Colon (tissue), 2 donors: ENCODE results near the gene RNF8.

ENCODE experiments used
- FAIRE-seq: peaks from 2 replicates; lab custom pipeline; 2012; peaks lifted over from hg19 to GRCh38; lab: Jason Lieb, UNC
- donor health status: control.
- donor health status: control.

The RNF8 gene

DNA sequence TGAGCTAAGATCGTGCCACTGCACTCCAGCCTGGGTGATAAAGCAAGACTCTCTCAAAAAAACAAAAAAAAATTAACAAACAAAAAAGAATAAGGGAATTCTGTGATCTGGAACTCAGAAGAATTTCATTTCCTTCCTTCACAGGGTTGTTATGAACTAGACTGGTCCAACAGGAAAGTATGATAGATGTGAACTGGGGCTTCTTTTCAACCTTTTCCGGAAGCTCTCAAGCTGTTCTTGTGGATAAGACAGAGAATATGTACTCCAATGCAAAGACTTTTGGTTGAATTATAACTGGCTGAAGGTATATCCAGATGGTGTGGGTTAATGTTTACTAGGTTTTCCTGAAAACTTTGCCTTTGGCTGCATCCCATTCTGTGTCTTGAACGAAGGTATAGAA is 5.3 kb downstream of the RNF8 start:
- no peak for FAIRE-seq

DNA sequence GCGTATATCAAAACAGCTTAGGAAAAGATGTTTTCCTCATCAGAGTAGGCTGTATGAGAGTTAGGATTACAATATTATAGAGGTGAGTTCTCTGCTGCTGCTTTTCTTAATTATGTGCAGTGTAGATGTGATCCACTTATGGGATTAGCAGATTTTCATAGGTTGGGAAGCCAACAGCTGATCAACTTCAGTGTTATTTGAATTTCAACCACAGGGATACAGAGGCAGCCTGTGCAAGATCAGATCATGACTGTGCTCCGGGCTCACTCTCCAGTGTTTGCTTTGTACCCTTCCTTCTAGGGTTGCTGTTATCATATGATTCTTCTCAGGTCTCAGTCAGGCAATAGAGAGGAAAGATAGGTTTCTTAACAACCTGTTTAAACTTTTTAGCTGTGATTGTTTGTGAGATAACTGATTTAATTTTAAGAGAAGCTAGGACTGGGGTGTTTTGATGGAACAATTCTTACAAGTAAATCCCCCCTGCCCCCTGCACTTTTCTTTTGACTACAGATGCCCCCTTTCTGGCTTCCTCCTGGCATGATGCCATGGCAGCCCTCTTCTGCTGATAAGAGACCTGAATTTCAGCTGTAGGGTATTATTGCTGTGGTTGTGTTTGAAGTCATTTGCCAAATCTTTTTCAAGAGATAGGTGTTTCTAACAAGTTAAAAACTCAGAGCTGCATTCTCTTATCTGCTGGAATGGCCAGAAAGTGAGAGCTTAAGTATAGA is 8.5 kb downstream of the RNF8 start:
- no peak for FAIRE-seq

DNA sequence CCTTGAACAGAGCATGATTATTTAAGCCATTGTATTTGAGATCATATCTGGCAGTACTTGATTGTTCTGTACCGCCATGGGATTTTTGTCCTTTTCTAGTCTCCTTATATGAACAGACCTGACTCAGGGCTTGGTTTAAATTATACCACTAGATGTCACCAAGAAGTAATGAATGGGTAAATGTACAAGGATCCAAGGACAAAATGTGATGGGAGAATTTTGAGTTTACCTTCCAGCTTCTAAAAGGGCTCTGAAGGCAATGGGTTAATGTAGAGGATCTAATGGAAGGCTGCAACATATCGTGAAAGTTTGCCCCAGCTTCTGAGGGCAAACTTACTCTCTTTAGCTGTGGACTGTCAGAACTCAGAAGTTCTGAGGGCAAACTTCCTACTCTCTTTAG is 12.0 kb downstream of the RNF8 start:
- FAIRE-seq, result no peak

DNA sequence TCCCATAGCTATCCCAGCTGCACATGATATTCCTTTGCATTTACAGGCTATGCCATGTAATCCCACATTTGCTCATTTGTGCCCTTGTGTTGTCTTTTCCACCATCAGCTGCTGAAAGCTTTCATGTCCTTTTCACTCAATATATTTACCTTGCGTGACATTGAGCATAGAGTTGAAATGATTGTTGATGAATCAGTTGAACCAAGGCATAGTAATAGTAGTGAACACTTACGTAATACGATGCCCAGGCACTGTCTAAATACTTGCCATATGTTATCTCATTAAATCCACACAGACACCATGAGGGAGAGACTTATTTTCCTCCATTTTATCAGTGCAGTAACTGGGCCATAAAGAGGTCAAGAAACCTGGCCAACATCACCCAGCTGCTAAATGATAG is 13.1 kb downstream of the RNF8 start:
- no peak for FAIRE-seq

DNA sequence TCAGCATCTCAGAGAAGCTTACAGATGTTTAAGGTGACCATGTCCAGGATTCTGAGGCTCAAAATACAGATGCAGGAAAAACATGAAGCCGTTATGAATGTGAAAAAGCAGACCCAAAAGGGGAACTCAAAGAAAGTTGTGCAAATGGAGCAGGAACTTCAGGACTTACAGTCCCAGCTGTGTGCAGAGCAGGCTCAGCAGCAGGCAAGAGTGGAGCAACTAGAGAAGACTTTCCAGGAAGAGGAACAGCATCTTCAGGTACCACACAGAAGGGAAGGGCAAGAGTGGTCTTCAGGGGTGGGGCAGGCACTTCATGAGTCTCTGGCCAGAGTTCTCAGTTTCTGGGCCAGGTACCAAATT is 15.2 kb downstream of the RNF8 start:
- FAIRE-seq, result no peak

DNA sequence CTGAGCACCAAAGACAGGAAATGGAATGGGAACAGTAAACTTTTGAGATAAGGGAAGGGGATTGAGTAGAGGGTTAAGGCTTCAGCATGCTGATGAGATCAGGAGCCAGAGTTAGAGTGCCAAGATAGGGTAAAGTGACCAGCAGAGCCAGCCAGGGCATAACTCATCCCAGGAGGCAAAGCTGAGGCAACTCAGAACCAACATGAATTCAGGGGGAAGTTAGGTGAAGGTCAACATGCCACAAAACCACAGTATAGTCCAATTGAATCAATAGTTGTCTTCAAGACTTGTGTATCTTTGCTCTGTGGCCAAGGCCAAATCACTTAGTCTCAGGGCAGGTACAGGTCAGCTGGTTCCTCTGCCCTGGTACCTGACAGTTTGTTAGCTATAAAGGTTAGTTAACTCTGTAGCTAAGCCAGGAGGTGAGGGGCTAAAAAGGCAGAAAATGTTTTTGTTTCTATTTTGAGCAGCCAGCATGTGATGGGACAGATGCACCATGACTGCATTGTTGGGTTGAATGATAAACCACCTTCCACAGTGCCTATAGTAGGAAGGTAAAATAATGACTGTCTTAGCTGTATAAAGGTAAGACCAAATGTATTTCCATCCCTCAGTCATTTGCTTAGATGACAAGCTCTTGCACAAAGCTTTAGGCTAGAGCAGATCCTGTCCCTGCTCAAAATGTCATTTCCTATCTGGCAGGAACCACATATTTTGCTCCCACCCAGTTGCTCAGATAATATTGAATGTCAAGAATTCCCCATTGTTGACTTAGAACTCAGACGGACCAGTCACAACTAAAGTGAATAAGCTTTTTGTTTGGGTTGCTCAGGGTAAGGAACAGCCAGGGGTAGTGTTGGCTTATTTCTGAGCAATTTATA is 15.8 kb downstream of the RNF8 start:
- FAIRE-seq, result no peak

DNA sequence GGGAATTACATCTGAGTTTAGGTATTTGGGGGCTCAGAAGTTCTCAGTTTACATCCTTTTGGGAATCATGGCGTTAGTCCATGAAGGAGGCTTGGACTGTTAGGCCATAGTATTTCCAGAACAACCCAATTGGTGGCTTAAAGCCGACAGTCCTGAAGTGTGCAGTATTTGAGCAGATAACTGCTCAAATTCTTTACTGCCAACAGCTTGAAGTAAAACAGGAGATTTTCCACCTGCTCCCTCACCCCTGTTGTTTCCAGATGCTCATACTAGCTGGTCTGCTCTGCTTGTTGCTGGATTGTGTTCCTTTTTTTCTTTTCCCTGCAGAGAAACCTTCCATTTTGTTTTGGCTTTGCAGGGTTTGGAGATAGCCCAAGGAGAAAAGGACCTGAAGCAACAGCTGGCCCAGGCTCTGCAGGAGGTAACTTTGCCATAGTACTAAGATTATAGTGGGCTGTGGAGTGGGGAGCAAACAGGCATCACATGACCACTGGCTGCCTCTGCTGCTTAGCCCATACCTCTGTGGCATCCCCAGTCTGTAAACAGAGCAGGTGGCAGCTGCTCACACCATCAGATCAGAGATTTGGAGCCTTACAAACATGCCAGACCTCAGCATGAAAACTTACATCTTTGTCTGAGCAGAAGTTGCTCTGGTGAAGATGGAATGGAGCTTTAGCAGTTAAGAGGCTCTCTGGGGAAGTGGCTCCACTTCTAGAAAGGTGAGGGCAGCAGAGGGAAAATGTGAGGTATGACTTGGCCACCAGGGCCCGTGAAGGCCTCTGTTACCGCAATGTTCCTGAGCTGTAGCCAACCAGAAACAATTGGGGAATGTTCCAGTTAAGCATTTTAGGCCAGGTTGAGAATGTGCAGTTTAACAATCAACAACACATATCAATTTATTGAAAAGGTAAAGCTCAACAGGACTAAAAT is 17.6 kb downstream of the RNF8 start:
- FAIRE-seq, result no peak

DNA sequence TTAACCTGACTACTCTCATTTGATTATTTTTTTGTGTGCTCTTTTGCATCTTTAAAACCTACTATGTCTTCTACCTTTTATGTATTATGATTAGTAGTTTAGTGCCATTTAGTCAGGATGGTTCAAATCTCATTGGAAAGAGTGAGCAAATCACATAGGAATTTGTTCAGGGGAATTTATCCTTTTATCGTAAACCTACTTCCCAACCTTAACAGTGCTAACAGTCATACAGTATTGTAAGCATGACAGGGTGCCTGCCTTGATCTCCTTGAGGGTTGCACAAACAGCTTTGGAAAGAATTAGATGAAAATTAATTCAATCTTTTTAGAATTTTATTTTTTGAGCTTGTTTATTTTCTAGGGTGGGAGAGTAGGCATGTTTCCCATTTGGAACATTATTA is 18.3 kb downstream of the RNF8 start:
- no peak for FAIRE-seq

DNA sequence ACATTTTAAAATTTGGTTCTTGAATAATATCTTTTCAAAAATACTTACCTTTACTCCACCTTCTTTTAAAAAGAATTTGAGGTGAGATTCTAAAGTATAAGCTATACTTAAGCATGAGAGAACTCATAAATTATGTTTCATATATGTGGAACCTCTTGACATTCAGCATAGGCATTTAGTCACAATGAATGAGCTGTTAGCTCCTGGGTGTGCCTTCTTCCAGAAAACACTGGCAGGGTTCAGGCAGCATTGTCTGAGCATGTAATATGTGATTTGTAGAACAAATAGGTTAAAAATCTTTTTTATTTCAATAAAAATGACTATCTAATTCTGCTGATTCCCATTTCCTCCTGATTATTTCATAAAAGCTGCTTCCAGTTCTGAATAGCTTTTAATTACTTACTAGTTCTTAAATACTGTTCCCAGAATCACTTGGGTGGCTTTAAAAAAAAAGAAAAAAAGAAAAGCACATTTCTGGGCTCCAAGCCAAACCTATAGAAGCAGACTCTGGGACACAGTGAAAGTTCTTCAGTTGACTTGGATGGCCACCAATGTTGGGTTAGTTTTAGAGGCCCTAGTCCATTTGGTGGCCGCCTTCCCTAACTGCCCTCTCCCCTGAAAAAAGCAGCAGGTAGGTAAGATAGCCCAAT is 20.2 kb downstream of the RNF8 start:
- no peak for FAIRE-seq

DNA sequence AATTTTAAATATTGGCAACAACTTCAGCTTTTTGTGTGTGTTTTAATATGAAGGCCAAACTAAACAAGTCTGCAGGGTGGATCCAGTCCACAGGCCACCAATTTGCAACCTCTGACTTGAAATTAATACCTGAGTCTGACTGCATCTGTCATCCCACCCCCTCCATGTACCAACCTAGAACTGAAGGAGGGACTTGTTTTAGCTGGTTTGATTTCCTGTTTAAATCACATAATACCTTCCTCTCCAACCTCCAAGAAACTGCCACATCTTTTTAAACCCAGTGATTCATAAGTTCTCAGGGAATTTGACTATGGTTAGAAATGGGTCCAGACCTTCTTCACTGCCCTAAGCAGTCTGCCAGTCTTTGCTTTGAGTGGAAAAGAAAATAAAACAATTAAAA is 21.6 kb downstream of the RNF8 start:
- no peak for FAIRE-seq

DNA sequence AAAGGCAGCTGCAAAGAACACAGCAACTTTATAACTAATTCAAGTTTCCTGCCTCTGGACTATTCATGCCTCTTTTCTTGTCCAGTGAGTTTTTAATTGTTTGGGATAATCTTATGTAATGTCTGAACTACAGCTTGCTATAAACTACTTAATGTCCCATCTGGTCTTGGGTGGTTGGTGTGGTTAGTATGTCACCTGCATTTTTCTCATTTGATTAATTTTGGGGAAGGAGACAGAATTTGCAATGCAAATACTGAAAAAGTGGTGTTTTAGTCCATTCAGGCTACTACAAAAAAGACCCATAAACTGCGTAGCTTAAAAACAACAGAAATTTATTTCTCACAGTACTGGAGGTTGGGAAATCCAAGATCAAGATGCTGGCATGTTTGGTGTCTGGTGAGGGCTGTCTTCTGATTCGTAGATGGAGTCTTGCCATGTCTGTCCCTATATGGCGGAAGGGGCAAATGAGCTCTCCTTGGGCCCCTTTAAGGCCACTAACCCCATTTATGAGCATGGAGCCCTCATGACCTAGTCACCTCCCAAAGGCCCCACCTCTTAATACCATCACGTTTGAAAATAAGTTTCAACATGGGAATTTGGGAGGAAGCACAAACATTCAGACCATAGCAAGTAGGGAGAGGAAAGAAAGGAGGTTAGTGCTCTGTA is 22.4 kb downstream of the RNF8 start:
- FAIRE-seq, result no peak

DNA sequence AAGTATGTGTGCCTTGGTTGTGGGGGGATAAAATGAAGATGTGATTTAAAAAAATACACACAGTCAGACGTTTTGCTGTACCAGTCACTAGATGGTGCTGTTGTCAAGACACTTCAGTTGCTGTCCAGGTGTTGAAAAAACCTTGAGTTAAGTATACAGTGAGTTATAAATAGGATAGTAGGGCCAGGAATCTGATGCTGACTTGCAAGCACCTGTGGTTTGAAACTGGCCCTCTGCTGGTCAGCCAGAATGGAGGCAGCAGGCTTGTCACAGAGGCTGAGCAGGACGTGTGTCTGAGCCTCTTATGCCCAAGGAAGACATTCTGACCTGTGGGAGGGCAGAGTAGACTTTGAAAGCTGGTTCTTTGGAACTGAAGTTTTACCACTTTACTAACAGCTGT is 27.8 kb downstream of the RNF8 start:
- no peak for FAIRE-seq

DNA sequence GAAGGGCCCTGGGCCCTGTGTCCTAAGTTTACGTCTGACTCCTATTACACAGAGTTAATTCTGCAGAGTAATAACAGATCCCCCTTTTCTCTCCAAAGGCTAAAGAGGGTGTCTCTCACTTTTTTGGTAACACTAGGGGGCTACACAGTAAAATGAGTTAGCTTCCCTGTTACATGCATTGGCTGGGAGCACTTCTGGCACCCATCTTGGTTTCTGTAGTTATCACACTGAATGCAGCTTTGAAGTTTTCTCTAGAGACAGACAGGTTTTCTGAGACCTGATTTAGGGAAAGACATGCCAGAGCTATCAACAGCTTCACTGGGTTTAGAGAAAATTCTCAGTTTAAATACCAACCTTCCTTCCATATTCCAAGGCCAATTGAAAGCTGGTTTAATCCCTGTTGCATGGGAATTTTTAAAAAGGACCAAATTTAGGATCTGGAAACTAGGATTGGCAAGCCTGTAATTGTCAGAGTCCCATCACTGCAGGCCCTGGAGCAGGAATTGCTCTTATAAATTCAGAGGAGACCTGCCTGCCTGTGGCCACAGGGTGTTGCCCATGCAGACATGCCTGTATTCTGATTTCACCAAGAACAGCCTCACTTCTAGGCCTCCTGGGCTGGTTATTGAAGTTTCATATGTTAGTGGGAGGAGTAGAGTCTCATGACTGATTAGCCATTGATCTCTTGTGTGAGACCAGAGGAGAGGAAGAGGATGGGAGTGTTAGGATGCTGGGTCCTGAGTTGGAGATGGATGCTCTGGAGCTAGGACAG is 29.4 kb downstream of the RNF8 start:
- FAIRE-seq, result no peak

DNA sequence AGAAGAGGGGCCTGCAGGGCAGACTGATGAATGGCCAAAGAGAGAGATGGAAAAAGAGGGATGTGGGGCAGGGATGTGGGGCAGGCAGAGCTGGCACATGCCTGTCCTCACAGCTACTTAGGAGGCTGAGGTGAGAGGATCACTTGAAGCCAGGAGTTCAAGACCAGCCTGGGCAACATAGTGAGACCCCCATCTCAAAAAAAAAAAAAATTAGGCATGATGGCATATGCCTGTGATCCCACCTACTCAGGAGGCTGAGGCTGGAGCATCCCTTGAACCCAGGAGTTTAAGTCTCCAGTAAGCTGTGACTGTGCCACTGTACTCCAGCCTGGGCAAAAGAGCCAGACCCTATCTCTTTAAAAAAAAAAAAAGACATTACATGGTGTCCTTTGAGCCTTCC is 34.8 kb downstream of the RNF8 start:
- no peak for FAIRE-seq

DNA sequence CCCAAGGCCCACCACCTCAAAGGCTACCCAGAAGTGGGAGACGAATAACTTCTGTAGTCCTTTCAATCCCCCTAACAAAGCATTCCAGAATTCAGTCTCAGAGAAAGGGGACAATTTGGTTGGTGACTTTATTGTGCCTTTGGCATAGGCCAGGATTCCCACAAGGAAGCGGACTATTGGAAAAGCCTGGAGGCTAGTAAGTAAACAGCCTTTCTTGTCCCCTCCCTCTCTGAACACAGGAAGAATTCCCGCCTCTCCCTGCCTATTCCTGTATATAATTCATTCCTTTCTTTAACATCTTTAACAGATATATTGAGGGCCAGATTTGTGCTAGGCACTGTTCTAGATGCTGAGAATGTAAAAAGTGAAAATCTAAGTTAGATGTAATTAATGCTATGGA is 36.1 kb downstream of the RNF8 start:
- no peak for FAIRE-seq

DNA sequence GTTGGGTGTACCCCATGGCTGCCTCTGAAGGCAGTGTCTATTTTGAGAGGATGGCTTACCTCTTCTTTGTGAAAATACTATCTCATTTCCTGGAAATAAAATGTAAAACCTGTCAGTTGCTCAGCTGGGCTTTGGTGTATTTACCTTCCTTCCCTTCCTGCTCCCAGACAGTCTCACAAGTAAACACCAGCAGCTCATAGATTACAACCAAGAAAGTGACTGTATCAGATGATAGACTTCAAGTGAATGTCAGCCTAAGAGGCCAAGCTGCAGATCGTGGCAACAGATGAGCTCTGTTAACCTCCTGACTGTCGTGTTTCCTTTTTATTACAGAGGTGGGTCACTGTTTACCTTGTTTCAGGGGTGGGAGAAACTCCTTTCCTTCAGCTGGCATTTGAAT is 37.3 kb downstream of the RNF8 start:
- no peak for FAIRE-seq

DNA sequence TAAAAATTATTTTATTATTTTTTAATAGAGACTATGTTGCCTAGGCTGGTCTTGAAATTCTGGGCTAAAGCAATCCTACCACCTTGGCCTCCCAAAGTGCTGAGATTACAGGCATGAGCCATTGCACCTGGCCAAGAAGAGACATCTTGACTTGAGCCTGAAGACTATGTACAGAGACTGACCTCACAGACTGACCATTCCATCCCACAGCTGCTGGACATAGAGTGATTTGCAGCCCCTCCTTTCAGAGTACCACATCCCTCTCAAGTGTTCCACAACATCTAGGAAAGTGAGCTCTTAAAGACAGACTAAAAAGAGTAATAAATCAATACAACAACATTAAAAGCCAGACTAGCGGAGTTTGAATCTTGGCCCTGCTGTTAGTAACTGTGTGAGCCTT is 39.0 kb downstream of the RNF8 start:
- no peak for FAIRE-seq

DNA sequence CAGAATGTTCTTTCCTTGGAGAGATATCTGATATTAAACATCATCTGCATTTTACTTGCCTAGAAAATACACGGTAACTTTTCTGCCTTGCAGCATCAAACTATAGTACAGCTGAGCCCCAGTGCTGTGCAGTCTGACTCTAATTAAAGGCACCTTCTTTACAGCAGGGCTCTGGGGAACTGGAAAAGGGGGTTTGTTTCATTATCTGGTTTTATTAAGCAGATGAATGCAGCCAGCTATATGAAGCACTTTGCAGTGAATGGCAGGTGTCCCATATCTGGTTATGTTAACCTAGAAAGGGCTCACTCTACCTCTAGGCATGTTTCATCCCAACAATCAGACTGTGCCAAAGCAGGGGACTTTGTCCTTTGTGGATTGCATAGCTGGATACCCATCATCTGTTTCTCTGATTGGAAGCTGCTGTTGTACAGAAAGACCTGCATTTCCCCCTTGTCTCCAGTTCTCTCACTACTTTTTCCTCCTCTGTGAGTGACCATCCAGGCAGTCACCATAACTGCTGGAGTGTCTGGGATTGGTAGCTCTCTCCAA is 39.7 kb downstream of the RNF8 start:
- no peak for FAIRE-seq

DNA sequence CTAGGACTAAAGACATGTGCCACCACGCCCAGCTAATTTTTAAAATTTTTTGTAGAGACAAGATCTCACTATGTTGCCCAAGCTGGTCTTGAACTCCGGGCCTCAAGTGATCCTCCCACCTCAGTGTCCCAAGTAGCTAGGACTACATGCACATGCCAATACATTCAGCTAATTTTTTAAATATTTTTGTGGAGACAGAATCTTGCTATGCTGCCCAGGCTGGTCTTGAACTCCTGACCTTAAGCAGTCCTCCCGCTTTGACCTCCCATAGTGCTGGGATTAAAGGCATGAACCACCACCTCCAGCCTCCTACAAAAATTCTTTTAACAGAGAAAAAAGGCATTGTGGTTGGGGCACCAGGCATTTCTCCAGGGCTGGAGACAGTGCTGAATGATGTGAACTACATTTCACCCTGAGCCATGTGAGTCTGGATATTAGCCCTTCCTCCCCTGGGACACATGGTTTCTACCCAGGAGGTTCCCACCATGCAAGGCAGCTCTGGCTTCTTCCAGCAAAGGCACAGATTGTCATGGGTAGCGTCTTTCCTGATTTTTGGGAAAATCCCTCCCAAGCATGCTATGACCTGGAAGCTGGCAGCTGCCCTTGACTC is 42.9 kb downstream of the RNF8 start:
- no peak for FAIRE-seq

DNA sequence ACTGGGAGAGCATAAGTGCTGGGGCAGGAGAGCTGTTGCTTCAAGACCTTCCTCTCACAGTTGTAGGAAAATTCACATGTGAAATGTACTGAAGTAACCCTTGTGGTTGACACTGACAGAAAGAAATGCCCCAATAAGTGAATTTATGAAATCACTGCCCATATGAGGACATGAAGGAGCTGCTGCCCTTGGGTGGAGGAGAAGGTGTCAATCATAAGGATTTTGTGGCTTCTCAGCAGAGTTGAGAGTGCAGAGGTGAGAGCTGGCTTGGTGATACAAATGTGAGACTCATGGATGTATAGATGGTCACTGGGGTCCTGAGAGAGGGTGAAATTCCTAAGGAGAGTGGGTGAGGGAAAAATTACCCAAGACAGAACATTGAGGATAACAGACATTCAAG is 45.3 kb downstream of the RNF8 start:
- no peak for FAIRE-seq
